HFFc6 (cell line): Measurements from ENCODE around the gene TMX3. TPM values are rescaled to one million over a fixed set of nuclear protein-coding genes. Genes with fewer than 3 reads are reported as not detected.

Source experiments
- DNase-seq: peaks from one replicate; pipeline ENCODE4 v3.0.0-alpha.2; 2018
- H3K27ac Mint-ChIP-seq: 2 replicates; pipeline ENCODE4 v1.8.0; 2020; ENCODE audit warnings: mild to moderate bottlenecking, mixed read lengths
- H3K27me3 Mint-ChIP-seq: 2 replicates; pipeline ENCODE4 v1.8.0; 2021; ENCODE audit warnings: mild to moderate bottlenecking, moderate library complexity, mixed read lengths; ENCODE audit not compliant: insufficient read depth
- H3K36me3 Mint-ChIP-seq: 2 replicates; pipeline ENCODE4 v1.8.0; 2021; ENCODE audit warnings: low read depth, mixed read lengths
- H3K4me1 Mint-ChIP-seq: 2 replicates; pipeline ENCODE4 v1.8.0; 2020; ENCODE audit warnings: low read depth, mixed read lengths
- H3K4me3 Mint-ChIP-seq: 2 replicates; pipeline ENCODE4 v1.8.0; 2020; ENCODE audit warnings: mild to moderate bottlenecking, moderate library complexity, mixed read lengths
- H3K9me3 Mint-ChIP-seq: 2 replicates; pipeline ENCODE4 v1.8.0; 2020; ENCODE audit warnings: mild to moderate bottlenecking, mixed read lengths
- CTCF ChIP-seq: fragments of 200-600 bp; sonication (generic); IDR thresholded peaks from 2 replicates; pipeline ENCODE4 v1.5.0; 2021; ENCODE audit warnings: antibody characterized with exemption, mild to moderate bottlenecking
- total RNA-seq, 6 experiments: library from RNA; stranded (reverse); fragmentation: NEBNext Ultra II Directional; extraction: Animal tissue kit (Norgen Biotek cat#: 25700); gene quantifications; 2 replicates in 1 of 6; 3 replicates in 5 of 6; pipeline ENCODE4 v1.2.3, GENCODE V29; 2021

Gene TMX3
- total RNA-seq, 6 experiments from 2014 or later, result 61.1 to 77.1 (median 71.4) TPM

GRCh38 chr18:68724021-68724420 is 9.1 kb upstream of the TMX3 start:
- H3K27ac Mint-ChIP-seq, result no peak overlapping the region
- TF ChIP-seq CTCF, result no peak
- peaks cover 5% of the 10 kb centered on the region for H3K36me3 Mint-ChIP-seq
- peaks cover 14% of the 10 kb centered on the region; the same call in 1 of the 2 replicates for H3K4me1 Mint-ChIP-seq
- no peaks in the 10 kb centered on the region for H3K9me3 Mint-ChIP-seq
- H3K27me3 Mint-ChIP-seq, result no peaks in the 10 kb centered on the region
- H3K4me3 Mint-ChIP-seq, result no peak overlapping the region
- DNase-seq, result no peak

GRCh38 chr18:68723539-68723938 is 8.6 kb upstream of the TMX3 start:
- peaks cover 5% of the 10 kb centered on the region for H3K36me3 Mint-ChIP-seq
- H3K27me3 Mint-ChIP-seq, result no peaks in the 10 kb centered on the region
- no peak overlapping the region for H3K27ac Mint-ChIP-seq
- no peak overlapping the region for H3K4me3 Mint-ChIP-seq
- no peak for DNase-seq
- no peaks in the 10 kb centered on the region for H3K9me3 Mint-ChIP-seq
- TF ChIP-seq CTCF, result no peak
- peaks cover 14% of the 10 kb centered on the region; the same call in 1 of the 2 replicates for H3K4me1 Mint-ChIP-seq

GRCh38 chr18:68722821-68723220 is 7.9 kb upstream of the TMX3 start:
- Mint-ChIP-seq H3K27ac (no peak overlapping the region), H3K4me1 (peaks cover 14% of the 10 kb centered on the region; the same call in 1 of the 2 replicates), H3K9me3 (no peaks in the 10 kb centered on the region), H3K27me3 (no peaks in the 10 kb centered on the region), H3K36me3 (peaks cover 5% of the 10 kb centered on the region), H3K4me3 (no peak overlapping the region)
- TF ChIP-seq CTCF, result no peak
- no peak for DNase-seq

- peak overlapping the region; percentile 81 for H3K4me3 Mint-ChIP-seq
- peaks cover 14% of the 10 kb centered on the region; the same call in 1 of the 2 replicates for H3K4me1 Mint-ChIP-seq
- TF ChIP-seq CTCF, result no peak
- H3K36me3 Mint-ChIP-seq, result peaks cover 5% of the 10 kb centered on the region
- no peaks in the 10 kb centered on the region for H3K9me3 Mint-ChIP-seq
- peak overlapping the region; percentile 30; the same call in 1 of the 2 replicates for H3K27ac Mint-ChIP-seq
- no peaks in the 10 kb centered on the region for H3K27me3 Mint-ChIP-seq
- DNase-seq, result no peak
Measured at GRCh38 chr18:68721681-68722583, 7.0 kb upstream of the TMX3 start.

- Mint-ChIP-seq H3K4me3 (peak overlapping the region; percentile 95), H3K27ac (peak overlapping the region; percentile 87), H3K9me3 (no peaks in the 10 kb centered on the region), H3K27me3 (no peaks in the 10 kb centered on the region), H3K36me3 (peaks cover 28% of the 10 kb centered on the region), H3K4me1 (peaks cover 28% of the 10 kb centered on the region)
- DNase-seq, result no peak
- TF ChIP-seq CTCF, result no peak
Measured at GRCh38 chr18:68714366-68714711, 569 bp downstream of the TMX3 start.
